GM12878 (cell line): ENCODE results near the gene SKIDA1. TPM values are rescaled to one million over a fixed set of nuclear protein-coding genes. Genes with fewer than 3 reads are reported as not detected.

ENCODE experiments used
- ATAC-seq: fragments of 200-7000 bp; cut with Tn5 transposase; 3 replicates; pipeline ENCODE4 v1.9.1; 2020; ENCODE audit warnings: mild to moderate bottlenecking, moderate library complexity
- BruUV-seq: library from RNA; stranded (reverse); fragments of 400-500 nt; replicated peaks from 2 replicates; lab custom pipeline; 2021; lab: Mats Ljungman, UMichigan
- CTCF ChIA-PET: fragments of 300-600 bp; sonication (Branson Sonifier 250); formaldehyde crosslinking; extraction: SDS; loops from one replicate; lab custom pipeline; 2021; ENCODE audit warnings: inconsistent platforms; lab: Yijun Ruan, JAX
- POLR2A ChIA-PET: fragments of 350-600 bp; formaldehyde crosslinking; extraction: SDS; loops from one replicate; lab custom pipeline; 2021; ENCODE audit warnings: inconsistent platforms; lab: Charles Lee
- RAD21 ChIA-PET: fragments of 300-600 bp; sonication (Branson Sonifier 250); formaldehyde crosslinking; loops from one replicate; lab custom pipeline; 2023; ENCODE audit warnings: antibody characterized with exemption; ENCODE audit not compliant: unreplicated experiment; lab: Charles Lee
- SMC1A ChIA-PET: fragments of 300-600 bp; sonication (Branson Sonifier 250); formaldehyde crosslinking; loops from one replicate; lab custom pipeline; 2023; ENCODE audit not compliant: unreplicated experiment, uncharacterized antibody; lab: Charles Lee
- DNase-seq: peaks from one replicate; pipeline ENCODE4 v3.0.0-alpha.2; 2011; ENCODE audit warnings: low read depth, low spot score
- FAIRE-seq: peaks from 3 replicates; lab custom pipeline; 2011; peaks lifted over from hg19 to GRCh38; lab: Jason Lieb, UNC
- H2AFZ ChIP-seq: 2 replicates; pipeline ENCODE4 v1.6.0; 2011; ENCODE audit warnings: low read depth, low read length, control low read depth; ENCODE audit not compliant: control insufficient read depth
- H3K27ac ChIP-seq: 2 replicates; pipeline ENCODE4 v1.5.1; 2011; ENCODE audit warnings: control low read depth; ENCODE audit not compliant: control insufficient read depth, insufficient read depth
- H3K27me3 ChIP-seq, 2 experiments: replicated peaks in 1 of 2; 2 replicates each; pipeline versions ENCODE4 v1.6.0 to v1.6.1; 2011; ENCODE audit warnings: low read length in 1 of 2; ENCODE audit not compliant: control insufficient read depth in 2 of 2, insufficient read depth in 2 of 2
- H3K36me3 ChIP-seq, 2 experiments: 2 replicates each; pipeline ENCODE4 v1.5.1; 2011; ENCODE audit warnings: low read length in 1 of 2; ENCODE audit not compliant: control insufficient read depth in 2 of 2, insufficient read depth in 2 of 2
- H3K4me1 ChIP-seq: 2 replicates; pipeline ENCODE4 v1.6.1; 2011; ENCODE audit warnings: mild to moderate bottlenecking, low read length, moderate library complexity, mixed read lengths; ENCODE audit not compliant: control insufficient read depth, insufficient read depth
- H3K4me2 ChIP-seq: 2 replicates; pipeline ENCODE4 v1.6.0; 2011; ENCODE audit warnings: control low read depth; ENCODE audit not compliant: control insufficient read depth, insufficient read depth
- H3K4me3 ChIP-seq: fragments of 200-600 bp; sonication (generic); 2 replicates; pipeline ENCODE4 v1.5.1; 2016
- H3K79me2 ChIP-seq: 2 replicates; pipeline ENCODE4 v1.6.0; 2011; ENCODE audit warnings: low read length; ENCODE audit not compliant: control insufficient read depth, insufficient read depth
- H3K9ac ChIP-seq: 2 replicates; pipeline ENCODE4 v1.8.0; 2011; ENCODE audit warnings: low read length, control low read depth, mixed read lengths; ENCODE audit not compliant: control insufficient read depth, insufficient read depth
- H3K9me3 ChIP-seq: replicated peaks from 3 replicates; pipeline ENCODE4 v1.5.1; 2011; ENCODE audit warnings: mild to moderate bottlenecking, low read length; ENCODE audit not compliant: control insufficient read depth, insufficient read depth
- H4K20me1 ChIP-seq: 2 replicates; pipeline ENCODE4 v1.6.0; 2011; ENCODE audit not compliant: control insufficient read depth, insufficient read depth
- CHD4 ChIP-seq: fragments of 200-600 bp; sonication (generic); IDR thresholded peaks from 2 replicates; pipeline ENCODE4 v1.6.1; 2016; ENCODE audit warnings: mild to moderate bottlenecking
- DPF2 ChIP-seq: fragments of 450-650 bp; IDR thresholded peaks from 2 replicates; pipeline ENCODE4 v1.6.1; 2017; ENCODE audit warnings: mild to moderate bottlenecking
- EZH2 ChIP-seq: IDR thresholded peaks from 2 replicates; pipeline ENCODE4 v1.6.1; 2012; ENCODE audit warnings: low read depth, mild to moderate bottlenecking, control low read depth, inconsistent platforms, low read length, borderline replicate concordance; ENCODE audit not compliant: control insufficient read depth
- FOXM1 ChIP-seq: IDR thresholded peaks from 2 replicates; pipeline ENCODE4 v1.6.1; 2012; ENCODE audit warnings: low read depth, mild to moderate bottlenecking, inconsistent platforms, low read length, moderate library complexity
- IKZF1 ChIP-seq: fragments of 450-650 bp; conservative IDR thresholded peaks from 2 replicates; pipeline ENCODE4 v1.6.1; 2017; ENCODE audit warnings: antibody characterized with exemption, mild to moderate bottlenecking
- MYB ChIP-seq: fragments of 150-350 bp; IDR thresholded peaks from 2 replicates; pipeline ENCODE4 v1.6.1; 2014; ENCODE audit warnings: mild to moderate bottlenecking, low read depth, low read length, borderline replicate concordance
- NFIC ChIP-seq: IDR thresholded peaks from 2 replicates; pipeline ENCODE4 v1.6.1; 2012; ENCODE audit warnings: low read depth, mild to moderate bottlenecking, inconsistent platforms, low read length, moderate library complexity
- NR2C2 ChIP-seq: IDR thresholded peaks from 2 replicates; pipeline ENCODE4 v1.6.1; 2011; ENCODE audit warnings: borderline replicate concordance, low read depth; ENCODE audit not compliant: control insufficient read depth, insufficient read length
- POLR2AphosphoS2 ChIP-seq: IDR thresholded peaks from 2 replicates; pipeline ENCODE4 v1.6.1; 2011; ENCODE audit warnings: low read depth, mild to moderate bottlenecking, low read length, improper control_type of control experiment, moderate library complexity
- RBBP5 ChIP-seq: fragments of 200-600 bp; sonication (generic); conservative IDR thresholded peaks from 2 replicates; pipeline ENCODE4 v1.6.1; 2016
- REST ChIP-seq: IDR thresholded peaks from 2 replicates; pipeline ENCODE4 v1.6.1; 2012; ENCODE audit warnings: mild to moderate bottlenecking, low read depth, low read length
- RUNX3 ChIP-seq: IDR thresholded peaks from 2 replicates; pipeline ENCODE4 v1.6.1; 2012; ENCODE audit warnings: low read length, inconsistent platforms
- SMARCA5 ChIP-seq: fragments of 450-650 bp; IDR thresholded peaks from 2 replicates; pipeline ENCODE4 v1.6.1; 2017; ENCODE audit warnings: mild to moderate bottlenecking
- WRNIP1 ChIP-seq: IDR thresholded peaks from 2 replicates; pipeline ENCODE4 v1.6.1; 2011; ENCODE audit warnings: low read depth, low read length, improper control_type of control experiment, borderline replicate concordance
- ZZZ3 ChIP-seq: IDR thresholded peaks from 2 replicates; pipeline ENCODE4 v1.6.1; 2011; ENCODE audit warnings: low read depth; ENCODE audit not compliant: control insufficient read depth, insufficient read length
- WGBS: methylation state at CpG from one replicate; pipeline ENCODE4 v1.1.6; 2016; ENCODE audit warnings: low lambda C conversion rate; ENCODE audit not compliant: insufficient replicate concordance, insufficient coverage; ENCODE audit errors: missing lambda C conversion rate; 5-methylcytosine and 5-hydroxymethylcytosine counted together
- in situ Hi-C: fragments of 300-500 bp; cut with MboI; formaldehyde crosslinking; loops from 9 replicates; pipeline ENCODE4 v1.14.3; 2018; ENCODE audit warnings: mixed read lengths
- intact Hi-C: fragments of 100-400 bp; cut with micrococcal nuclease; formaldehyde crosslinking; loops from one replicate; pipeline ENCODE4 v1.14.2; 2022; ENCODE audit not compliant: unreplicated experiment
- polyA plus RNA-seq, 11 experiments: library from polyadenylated mRNA; depleted of rRNA in 4 of 11; unstranded in 6 of 11; stranded (reverse) in 5 of 11; fragments of >200 nt; fragmentation: Nextera tagmentation in 4 of 11; fragmentation: Illumina TruSeq in 1 of 11; extraction: Ambion mirVana in 4 of 11; extraction: Trizol in 1 of 11; gene quantifications; 1 replicate in 1 of 11; 2 replicates in 10 of 11; pipeline versions ENCODE4 v1.2.1 to v1.2.3, GENCODE V29; 2011 to 2016; ENCODE audit warnings: inconsistent platforms in 2 of 11, missing spikeins in 2 of 11, low read depth in 1 of 11
- total RNA-seq, 4 experiments: library from RNA; depleted of rRNA in 3 of 4; stranded (reverse); fragments of >200 nt in 3 of 4; fragmentation: Illumina TruSeq in 1 of 4; extraction: Trizol in 1 of 4; gene quantifications; 2 replicates each; pipeline versions ENCODE4 v1.2.1 to v1.2.3, GENCODE V29; 2013 to 2021
- TF ChIP-seq, protein P1 (sequence below): fragments of 450-650 bp; IDR thresholded peaks from 2 replicates; pipeline ENCODE4 v1.6.1; 2016; ENCODE audit warnings: mild to moderate bottlenecking
- TF ChIP-seq, protein P2 (sequence below): IDR thresholded peaks from 2 replicates; pipeline ENCODE4 v1.6.1; 2011; ENCODE audit warnings: borderline replicate concordance, low read depth, mild to moderate bottlenecking, moderate library complexity, mixed read lengths, low read length; ENCODE audit not compliant: insufficient read depth; ENCODE audit errors: extremely low read length

The SKIDA1 gene
- total and polyA plus RNA-seq, 10 of the 15 experiments (the other 5 are each of a cell fraction or from before 2014, with no cell fraction given): 0.05 to 0.90 (median 0.28) TPM

DNA sequence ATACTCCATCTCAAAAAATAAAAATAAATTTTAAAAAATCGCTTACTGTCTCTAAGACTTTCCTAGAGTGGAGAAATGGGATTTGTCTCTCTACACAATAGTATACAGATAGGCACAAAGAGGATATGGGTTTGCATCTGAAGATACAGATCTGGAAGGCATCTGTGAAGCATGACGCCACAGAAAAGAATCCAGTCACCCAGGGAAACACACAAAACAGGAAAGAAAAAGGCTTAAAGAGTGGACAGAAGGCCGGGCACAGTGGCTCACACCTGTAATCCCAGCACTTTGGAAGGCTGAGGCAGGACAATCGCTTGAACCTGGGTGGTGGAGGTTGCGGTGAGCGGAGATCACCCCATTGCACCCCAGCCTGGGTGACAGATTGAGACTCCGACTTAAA, 61.3 kb downstream of the SKIDA1 start:
- ChIA-PET SMC1A (no interaction called here), RAD21 (no interaction called here), POLR2A (no interaction called here), CTCF (no interaction called here)
- Histone ChIP-seq H3K36me3 (no peaks in the 10 kb centered on the region), H3K27ac (no peak overlapping the region), H3K27me3 (no peaks in the 10 kb centered on the region; a peak in 1 of 4 replicates), H3K9me3 (no peaks in the 10 kb centered on the region), H3K79me2 (no peaks in the 10 kb centered on the region), H3K4me2 (no peak overlapping the region), H4K20me1 (no peaks in the 10 kb centered on the region), H3K9ac (no peak overlapping the region), H3K4me3 (no peak overlapping the region), H2AFZ (no peak overlapping the region), H3K4me1 (no peaks in the 10 kb centered on the region)
- ATAC-seq: no peak
- no peak for FAIRE-seq
- intact Hi-C loops: no loop called here
- in situ Hi-C loops: no loop called here
- TF ChIP-seq SMARCA5 (no peak), MYB (no peak), NR2C2 (no peak), DPF2 (no peak), FOXM1 (no peak), WRNIP1 (no peak), RUNX3 (no peak), EZH2 (no peak), RBBP5 (no peak), ZZZ3 (no peak), IKZF1 (no peak), NFIC (no peak), CHD4 (no peak), REST (no peak), POLR2AphosphoS2 (no peak)
- TF ChIP-seq, protein P1, sequence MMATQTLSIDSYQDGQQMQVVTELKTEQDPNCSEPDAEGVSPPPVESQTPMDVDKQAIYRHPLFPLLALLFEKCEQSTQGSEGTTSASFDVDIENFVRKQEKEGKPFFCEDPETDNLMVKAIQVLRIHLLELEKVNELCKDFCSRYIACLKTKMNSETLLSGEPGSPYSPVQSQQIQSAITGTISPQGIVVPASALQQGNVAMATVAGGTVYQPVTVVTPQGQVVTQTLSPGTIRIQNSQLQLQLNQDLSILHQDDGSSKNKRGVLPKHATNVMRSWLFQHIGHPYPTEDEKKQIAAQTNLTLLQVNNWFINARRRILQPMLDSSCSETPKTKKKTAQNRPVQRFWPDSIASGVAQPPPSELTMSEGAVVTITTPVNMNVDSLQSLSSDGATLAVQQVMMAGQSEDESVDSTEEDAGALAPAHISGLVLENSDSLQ: no peak
- TF ChIP-seq, protein P2, sequence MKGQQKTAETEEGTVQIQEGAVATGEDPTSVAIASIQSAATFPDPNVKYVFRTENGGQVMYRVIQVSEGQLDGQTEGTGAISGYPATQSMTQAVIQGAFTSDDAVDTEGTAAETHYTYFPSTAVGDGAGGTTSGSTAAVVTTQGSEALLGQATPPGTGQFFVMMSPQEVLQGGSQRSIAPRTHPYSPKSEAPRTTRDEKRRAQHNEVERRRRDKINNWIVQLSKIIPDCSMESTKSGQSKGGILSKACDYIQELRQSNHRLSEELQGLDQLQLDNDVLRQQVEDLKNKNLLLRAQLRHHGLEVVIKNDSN: no peak
- 29% methylated on average over 5 of the region's 7 CpGs for WGBS
- DNase-seq: no peak
- no TSS peak for BruUV-seq
